Neural cell (in vitro differentiated cells): Measurements from ENCODE around the gene CAGE1. TPM values are rescaled to one million over a fixed set of nuclear protein-coding genes. Genes with fewer than 3 reads are reported as not detected.
"Not testable (repeated sequence)": the region's sequence is repeated elsewhere in the genome, so short reads cannot be mapped to it uniquely, and the experiment has no call there.

Experiments
- H2AFZ ChIP-seq: fragments of 200-600, 300-800 bp; sonication (generic), shearing (Covaris generic); 2 replicates; pipeline ENCODE4 v1.6.0; 2014; ENCODE audit warnings: low read depth, mild to moderate bottlenecking, antibody characterized with exemption, low read length, moderate library complexity
- H3F3A ChIP-seq: fragments of 200-600 bp; shearing (Covaris generic); 2 replicates; pipeline ENCODE4 v1.6.1; 2016; ENCODE audit warnings: mild to moderate bottlenecking, moderate library complexity, mixed read lengths, antibody characterized with exemption, low read length; ENCODE audit not compliant: insufficient read depth, poor library complexity, severe bottlenecking
- H3K27ac ChIP-seq: fragments of 200-600, 300-800 bp; sonication (generic), shearing (Covaris generic); 2 replicates; pipeline ENCODE4 v1.5.1; 2014; ENCODE audit warnings: mild to moderate bottlenecking, low read length, moderate library complexity
- H3K27me3 ChIP-seq: fragments of 300-800, 200-600 bp; sonication (generic), shearing (Covaris generic); 2 replicates; pipeline ENCODE4 v1.6.0; 2014; ENCODE audit warnings: mild to moderate bottlenecking, low read depth, low read length, moderate library complexity; ENCODE audit not compliant: insufficient read depth
- H3K36me3 ChIP-seq: fragments of 300-800, 200-600 bp; sonication (generic), shearing (Covaris generic); 2 replicates; pipeline ENCODE4 v1.5.1; 2014; ENCODE audit warnings: mild to moderate bottlenecking, antibody characterized with exemption, low read length, moderate library complexity; ENCODE audit not compliant: insufficient read depth
- H3K4me2 ChIP-seq: fragments of 300-800, 200-600 bp; sonication (generic), shearing (Covaris generic); 2 replicates; pipeline ENCODE4 v1.6.0; 2014; ENCODE audit warnings: mild to moderate bottlenecking, low read length
- H3K4me3 ChIP-seq: fragments of 300-800, 200-600 bp; sonication (generic), shearing (Covaris generic); 2 replicates; pipeline ENCODE4 v1.5.1; 2014; ENCODE audit warnings: mild to moderate bottlenecking, low read length, moderate library complexity
- H3K79me2 ChIP-seq: fragments of 200-600 bp; shearing (Covaris generic); replicated peaks from 2 replicates; pipeline ENCODE4 v1.6.0; 2014; ENCODE audit warnings: mild to moderate bottlenecking, low read length, moderate library complexity; ENCODE audit not compliant: insufficient read depth
- H3K9ac ChIP-seq: fragments of 300-800, 200-600 bp; sonication (generic), shearing (Covaris generic); 2 replicates; pipeline ENCODE4 v1.6.1; 2016; ENCODE audit warnings: mild to moderate bottlenecking, low read length, mixed read lengths
- H3K9me2 ChIP-seq: fragments of 200-600 bp; shearing (Covaris generic); 2 replicates; pipeline ENCODE4 v1.6.1; 2016; ENCODE audit warnings: mild to moderate bottlenecking, low read length, mixed read lengths; ENCODE audit not compliant: insufficient read depth
- H3K9me3 ChIP-seq: fragments of 200-600, 300-800 bp; sonication (generic), shearing (Covaris generic); 2 replicates; pipeline ENCODE4 v1.6.1; 2016; ENCODE audit warnings: mild to moderate bottlenecking, mixed run types, low read length, moderate library complexity, mixed read lengths
- H4K20me1 ChIP-seq: fragments of 200-600 bp; shearing (Covaris generic); 2 replicates; pipeline ENCODE4 v1.6.1; 2016; ENCODE audit warnings: mild to moderate bottlenecking, mixed run types; ENCODE audit not compliant: insufficient read depth
- EP300 ChIP-seq: fragments of 450-650 bp; conservative IDR thresholded peaks from 2 replicates; pipeline ENCODE4 v1.6.1; 2014; ENCODE audit warnings: antibody characterized with exemption, mild to moderate bottlenecking, moderate library complexity; ENCODE audit not compliant: poor library complexity, severe bottlenecking
- EZH2 ChIP-seq: fragments of 200-600, 300-800 bp; shearing (Covaris generic), sonication (generic); IDR thresholded peaks from 2 replicates; pipeline ENCODE4 v1.6.1; 2014; ENCODE audit warnings: antibody characterized with exemption, low read length, borderline replicate concordance, mild to moderate bottlenecking; ENCODE audit not compliant: insufficient read depth, poor library complexity, severe bottlenecking
- MXI1 ChIP-seq: fragments of 450-650 bp; conservative IDR thresholded peaks from 2 replicates; pipeline ENCODE4 v1.6.1; 2014; ENCODE audit warnings: antibody characterized with exemption, mild to moderate bottlenecking; ENCODE audit not compliant: poor library complexity, severe bottlenecking
- POLR2AphosphoS5 ChIP-seq: IDR thresholded peaks from 2 replicates; pipeline ENCODE4 v1.6.1; 2012
- RAD21 ChIP-seq: fragments of 450-650 bp; conservative IDR thresholded peaks from 2 replicates; pipeline ENCODE4 v1.6.1; 2014; ENCODE audit warnings: antibody characterized with exemption, mild to moderate bottlenecking, moderate library complexity
- SMC3 ChIP-seq: fragments of 450-650 bp; conservative IDR thresholded peaks from 2 replicates; pipeline ENCODE4 v1.6.1; 2014; ENCODE audit warnings: antibody characterized with exemption, mild to moderate bottlenecking, moderate library complexity; ENCODE audit not compliant: poor library complexity
- TAF1 ChIP-seq: IDR thresholded peaks from 2 replicates; pipeline ENCODE4 v1.6.1; 2012; ENCODE audit warnings: low read depth
- polyA plus RNA-seq: library from polyadenylated mRNA; depleted of rRNA; stranded (reverse); fragments of >200 nt; gene quantifications from 2 replicates; pipeline ENCODE4 v1.2.3, GENCODE V29; 2014
- TF ChIP-seq, protein P1 (sequence below): fragments of 450-650 bp; IDR thresholded peaks from 2 replicates; pipeline ENCODE4 v1.5.1; 2014; ENCODE audit warnings: antibody characterized with exemption, mild to moderate bottlenecking, moderate library complexity; ENCODE audit not compliant: poor library complexity, severe bottlenecking

CAGE1 gene
- polyA plus RNA-seq, 1 donor from 2014 or later, result not detected

DNA sequence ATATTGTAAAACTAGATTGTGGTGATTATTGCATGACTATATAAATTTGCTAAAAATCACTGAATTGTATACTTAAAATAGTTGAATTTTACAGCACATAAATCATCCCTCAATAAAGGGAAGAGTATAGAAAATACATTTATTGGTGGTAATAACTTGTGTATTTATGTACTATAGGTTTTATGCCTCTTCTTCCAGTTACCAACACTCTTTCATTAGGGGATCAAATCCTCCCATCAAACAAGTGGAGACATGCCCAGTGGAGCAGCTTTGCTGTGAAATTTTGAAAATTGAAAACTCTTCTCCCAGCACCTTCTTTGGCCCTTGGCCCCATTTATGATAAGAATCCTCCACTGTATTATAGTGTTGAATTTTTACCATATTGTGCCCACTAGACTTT is 66.5 kb downstream of the CAGE1 start:
- TF ChIP-seq EZH2, result no peak
- TF ChIP-seq RAD21, result no peak
- no peak for TF ChIP-seq MXI1
- TF ChIP-seq SMC3, result no peak
- TF ChIP-seq, protein P1, sequence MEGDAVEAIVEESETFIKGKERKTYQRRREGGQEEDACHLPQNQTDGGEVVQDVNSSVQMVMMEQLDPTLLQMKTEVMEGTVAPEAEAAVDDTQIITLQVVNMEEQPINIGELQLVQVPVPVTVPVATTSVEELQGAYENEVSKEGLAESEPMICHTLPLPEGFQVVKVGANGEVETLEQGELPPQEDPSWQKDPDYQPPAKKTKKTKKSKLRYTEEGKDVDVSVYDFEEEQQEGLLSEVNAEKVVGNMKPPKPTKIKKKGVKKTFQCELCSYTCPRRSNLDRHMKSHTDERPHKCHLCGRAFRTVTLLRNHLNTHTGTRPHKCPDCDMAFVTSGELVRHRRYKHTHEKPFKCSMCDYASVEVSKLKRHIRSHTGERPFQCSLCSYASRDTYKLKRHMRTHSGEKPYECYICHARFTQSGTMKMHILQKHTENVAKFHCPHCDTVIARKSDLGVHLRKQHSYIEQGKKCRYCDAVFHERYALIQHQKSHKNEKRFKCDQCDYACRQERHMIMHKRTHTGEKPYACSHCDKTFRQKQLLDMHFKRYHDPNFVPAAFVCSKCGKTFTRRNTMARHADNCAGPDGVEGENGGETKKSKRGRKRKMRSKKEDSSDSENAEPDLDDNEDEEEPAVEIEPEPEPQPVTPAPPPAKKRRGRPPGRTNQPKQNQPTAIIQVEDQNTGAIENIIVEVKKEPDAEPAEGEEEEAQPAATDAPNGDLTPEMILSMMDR, result no peak
- no peak for TF ChIP-seq EP300
- no peak for TF ChIP-seq TAF1
- no peak overlapping the region for H2AFZ ChIP-seq

DNA sequence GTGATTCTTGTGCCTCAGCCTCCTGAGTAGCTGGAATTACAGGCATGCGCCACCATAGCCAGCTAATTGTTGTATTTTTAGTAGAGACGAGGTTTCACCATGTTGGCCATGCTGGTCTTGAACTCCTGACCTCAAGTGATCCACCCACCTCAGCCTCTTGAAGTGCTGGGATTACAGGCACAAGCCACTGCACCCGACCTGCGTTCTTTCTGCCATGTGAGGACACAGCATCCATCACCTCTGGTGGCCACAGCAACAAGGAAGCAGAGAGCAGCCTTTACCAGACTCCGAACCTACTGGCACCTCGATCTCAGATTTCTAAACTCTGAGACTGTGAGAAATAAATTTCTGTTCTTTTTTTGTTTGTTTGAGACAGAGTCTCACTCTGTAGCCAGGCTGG is 67.7 kb downstream of the CAGE1 start:
- H3K79me2 ChIP-seq, H3K27me3 ChIP-seq, H3K9me2 ChIP-seq, H2AFZ ChIP-seq, H3K27ac ChIP-seq, H3K4me3 ChIP-seq, H4K20me1 ChIP-seq, H3F3A ChIP-seq, H3K9me3 ChIP-seq, H3K36me3 ChIP-seq, H3K9ac ChIP-seq, H3K4me2 ChIP-seq: not testable (repeated sequence)

More for the DNA sequence above, 66.5 kb downstream of the CAGE1 start:
- Histone ChIP-seq H3K79me2 (no peaks in the 10 kb centered on the region), H3F3A (no peaks in the 10 kb centered on the region), H3K27me3 (no peaks in the 10 kb centered on the region), H4K20me1 (no peaks in the 10 kb centered on the region), H3K4me2 (no peak overlapping the region), H3K9me3 (no peaks in the 10 kb centered on the region), H3K4me3 (no peak overlapping the region), H3K36me3 (no peaks in the 10 kb centered on the region), H3K9ac (no peak overlapping the region), H3K9me2 (no peaks in the 10 kb centered on the region), H3K27ac (no peak overlapping the region)

DNA sequence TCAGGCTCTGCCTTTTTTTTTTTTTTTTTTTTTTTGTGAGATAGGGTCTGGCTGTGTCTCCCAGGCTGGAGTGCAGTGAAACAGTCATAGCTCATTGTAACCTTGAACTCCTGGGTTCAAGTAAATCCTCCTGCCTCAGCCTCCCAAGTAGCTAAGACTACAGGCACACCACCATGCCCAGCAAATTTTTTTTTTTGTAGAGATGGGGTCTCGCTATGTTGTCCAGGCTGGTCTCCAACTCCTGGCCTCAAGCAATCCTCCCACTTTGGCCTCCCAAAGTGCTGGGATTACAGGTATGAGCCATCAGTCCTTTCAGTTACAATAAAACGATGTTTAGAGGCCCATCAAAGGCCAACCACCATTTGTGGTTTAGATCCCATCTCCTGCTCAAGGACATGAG is 70.1 kb downstream of the CAGE1 start:
- H3K4me2 ChIP-seq, H3K27ac ChIP-seq, H3K36me3 ChIP-seq, H3K9me2 ChIP-seq, H3K4me3 ChIP-seq, H3K9me3 ChIP-seq, H3K79me2 ChIP-seq, H4K20me1 ChIP-seq, H3K9ac ChIP-seq, H3F3A ChIP-seq, H2AFZ ChIP-seq, H3K27me3 ChIP-seq: not testable (repeated sequence)

DNA sequence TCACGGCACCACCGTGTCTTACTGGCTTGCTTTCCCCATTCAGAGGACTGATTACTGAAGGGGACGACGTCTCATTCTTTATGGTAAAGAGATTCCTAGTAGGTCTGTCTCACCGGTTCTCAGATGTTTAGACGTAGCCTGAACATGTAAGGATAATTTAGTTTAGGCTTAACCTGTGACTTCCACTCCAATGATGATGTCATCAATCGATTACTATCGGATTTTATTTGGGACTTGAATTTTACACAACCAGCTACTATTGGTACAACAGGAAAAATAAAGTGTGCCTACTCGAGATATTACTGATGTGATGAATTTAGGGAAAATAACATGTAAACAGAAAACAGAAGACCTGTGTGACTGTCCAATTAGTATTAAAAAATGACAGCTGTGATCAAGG is 72.0 kb downstream of the CAGE1 start:
- TF ChIP-seq, protein P1, result no peak
- no peak for TF ChIP-seq TAF1
- no peak for TF ChIP-seq POLR2AphosphoS5
- Histone ChIP-seq H3K9me3 (no peaks in the 10 kb centered on the region), H3K36me3 (no peaks in the 10 kb centered on the region), H3K9ac (no peak overlapping the region), H3K4me2 (no peak overlapping the region), H2AFZ (no peak overlapping the region), H3K9me2 (no peaks in the 10 kb centered on the region), H3K27me3 (no peaks in the 10 kb centered on the region), H3K27ac (no peak overlapping the region), H3K79me2 (no peaks in the 10 kb centered on the region), H3F3A (no peaks in the 10 kb centered on the region), H4K20me1 (no peaks in the 10 kb centered on the region), H3K4me3 (no peak overlapping the region)
